OCI-M2 (cell line): ENCODE results near the gene GPBP1L1.
"Not testable (repeated sequence)": the region's sequence is repeated elsewhere in the genome, so short reads cannot be mapped to it uniquely, and the experiment has no call there.

ENCODE experiments used
- DNase-seq: peaks from one replicate; lab custom pipeline; 2025; ENCODE audit not compliant: unreplicated experiment; lab: John Stamatoyannopoulos, UW

The GPBP1L1 gene

GRCh38 chr1:45684402-45684801 lies 1.9 kb downstream of the GPBP1L1 start:
- no peak for DNase-seq

DNA sequence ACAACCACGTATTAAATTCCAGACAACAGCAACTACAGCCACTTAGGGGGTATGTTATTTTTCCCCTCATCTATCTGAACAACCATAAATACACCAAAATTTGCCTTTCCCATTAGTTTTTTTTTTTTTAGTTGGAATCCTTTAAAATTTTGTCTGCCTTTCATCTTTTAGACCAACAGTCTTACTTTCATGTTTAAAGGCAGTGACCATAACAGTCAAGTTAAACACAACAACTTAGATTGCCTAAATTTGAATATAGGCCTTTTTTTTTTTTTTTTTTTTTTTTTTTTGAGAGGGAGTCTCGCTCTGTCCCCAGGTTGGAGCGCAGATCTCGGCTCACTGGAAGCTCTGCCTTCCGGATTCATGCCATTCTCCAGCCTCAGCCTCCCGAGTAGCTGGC lies 3.4 kb downstream of the GPBP1L1 start:
- DNase-seq: no peak

DNA sequence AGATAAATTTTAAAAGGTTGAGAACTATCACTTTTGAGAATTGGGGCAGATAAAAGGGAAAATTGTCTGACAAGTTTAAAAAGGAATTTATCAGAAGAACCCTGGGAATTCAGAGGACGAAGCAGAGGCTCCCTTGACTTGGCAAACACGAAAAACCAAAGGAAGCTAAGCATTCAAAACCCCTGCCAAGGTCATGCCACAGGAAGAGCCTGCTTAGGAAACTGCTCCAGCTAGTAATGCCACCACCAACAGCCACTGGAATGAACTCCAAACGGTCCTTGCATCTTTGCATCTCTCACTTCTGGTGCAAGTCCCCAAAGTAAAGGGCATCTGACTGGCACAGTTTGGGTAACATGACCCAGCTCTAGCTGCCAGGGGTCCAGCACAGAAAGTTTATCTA lies 7.2 kb downstream of the GPBP1L1 start:
- DNase-seq: no peak

GRCh38 chr1:45678489-45678888 lies 7.8 kb downstream of the GPBP1L1 start:
- DNase-seq: no peak

- no peak for DNase-seq
Observed at GRCh38 chr1:45677751-45678245, 8.5 kb downstream of the GPBP1L1 start.

DNA sequence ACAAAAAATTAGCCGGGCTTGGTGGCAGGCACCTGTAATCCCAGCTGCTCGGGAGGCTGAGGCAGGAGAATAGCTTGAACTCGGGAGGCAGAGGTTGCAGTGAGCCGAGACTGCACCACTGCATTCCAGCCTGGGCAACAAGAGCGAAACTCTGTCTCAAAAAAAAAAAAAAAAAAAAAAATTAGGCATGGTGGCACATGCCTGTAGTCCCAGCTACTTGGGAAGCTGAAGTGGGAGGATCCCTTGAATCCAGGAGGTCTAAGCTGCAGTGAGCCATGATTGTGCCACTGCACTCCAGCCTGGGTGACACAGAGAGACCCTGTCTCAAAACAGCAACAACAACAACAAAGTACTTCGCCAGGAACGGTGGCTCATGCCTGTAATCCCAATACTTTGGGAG lies 9.8 kb downstream of the GPBP1L1 start:
- not testable (repeated sequence) for DNase-seq

DNA sequence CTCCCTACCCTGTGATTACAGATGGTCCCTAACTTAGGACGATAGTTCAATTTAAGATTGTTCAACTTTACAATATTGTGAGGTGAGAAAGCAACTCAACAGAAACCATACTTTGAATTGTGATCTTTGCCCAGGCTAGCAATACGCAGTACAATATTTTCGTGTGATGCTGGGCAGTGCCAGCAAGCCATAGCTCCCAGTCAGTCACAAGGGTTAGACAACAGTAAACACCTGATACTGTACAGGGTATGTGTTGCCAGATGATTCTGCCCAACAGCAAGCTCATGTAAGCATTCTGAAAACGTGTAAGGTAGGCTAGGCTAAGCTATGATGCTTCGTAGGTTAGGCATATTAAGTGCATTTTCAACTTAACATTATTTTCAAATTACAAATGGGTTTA lies 11.9 kb downstream of the GPBP1L1 start:
- no peak for DNase-seq

- no peak for DNase-seq
Observed at GRCh38 chr1:45673956-45674355, 12.4 kb downstream of the GPBP1L1 start.

GRCh38 chr1:45669859-45670655 lies 16.3 kb downstream of the GPBP1L1 start:
- no peak for DNase-seq

- no peak for DNase-seq
Observed at GRCh38 chr1:45669379-45669778, 17.0 kb downstream of the GPBP1L1 start.

- DNase-seq: no peak
Observed at GRCh38 chr1:45668526-45668925, 17.8 kb downstream of the GPBP1L1 start.

GRCh38 chr1:45667321-45668111 lies 18.8 kb downstream of the GPBP1L1 start:
- no peak for DNase-seq

DNA sequence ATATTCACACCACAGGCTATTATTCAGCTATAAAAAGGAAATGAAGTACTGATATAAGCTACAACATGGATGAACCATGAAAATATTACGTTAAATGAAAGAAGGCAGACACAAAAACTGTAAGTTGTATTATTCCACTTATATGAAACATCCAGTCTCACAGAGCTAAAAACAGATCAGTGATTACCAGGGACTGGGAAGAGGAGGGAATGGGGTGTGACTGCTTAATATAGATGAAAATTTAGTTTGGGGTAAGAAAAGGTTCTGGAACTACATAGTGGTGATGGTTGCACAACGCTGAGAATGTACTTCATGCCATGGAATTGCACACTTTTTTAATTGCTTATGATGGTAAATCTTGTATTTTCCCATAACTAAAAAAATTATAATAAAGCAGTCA lies 19.5 kb downstream of the GPBP1L1 start:
- DNase-seq: no peak

- DNase-seq: no peak
Observed at GRCh38 chr1:45660336-45660735, 26.0 kb downstream of the GPBP1L1 start.

DNA sequence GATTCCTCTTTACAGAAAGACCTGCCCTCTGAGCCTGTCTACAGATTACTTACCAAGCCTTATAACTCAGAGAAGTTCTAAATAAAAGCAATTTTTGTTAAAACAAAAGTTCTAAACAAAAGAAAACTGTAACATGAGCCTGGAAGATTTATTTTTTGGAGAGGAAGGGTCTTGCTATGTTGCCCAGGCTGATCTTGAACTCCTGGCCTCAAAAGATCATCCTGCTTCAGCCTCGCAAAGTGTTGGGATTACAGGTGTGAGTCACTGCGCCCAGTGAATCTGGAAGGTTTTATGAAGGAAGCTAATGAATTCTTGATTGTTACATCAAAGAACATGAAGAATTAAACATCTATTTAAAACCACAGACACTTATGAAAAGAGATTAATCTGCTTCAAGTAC lies 27.1 kb downstream of the GPBP1L1 start:
- DNase-seq: no peak

DNA sequence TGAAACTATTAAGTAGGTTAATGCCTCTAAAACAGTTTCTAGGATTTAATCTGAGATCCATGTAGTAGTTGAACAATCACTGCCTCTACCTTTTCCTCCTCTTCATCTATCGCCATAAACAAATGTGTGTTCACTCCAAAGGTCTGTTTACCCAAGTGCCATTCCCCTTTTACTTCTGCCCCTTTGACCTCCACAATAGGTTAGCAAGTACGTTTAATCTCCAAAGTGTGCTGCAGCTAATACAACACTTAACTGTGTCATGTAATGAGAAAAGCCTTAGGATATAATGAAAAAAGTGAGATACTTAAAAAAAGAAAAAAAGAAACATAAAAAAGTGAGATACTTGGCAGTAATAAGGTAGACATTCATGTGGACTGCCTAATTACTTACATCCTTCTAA lies 28.2 kb downstream of the GPBP1L1 start:
- DNase-seq: no peak

- DNase-seq: no peak
Observed at GRCh38 chr1:45656573-45657226, 29.6 kb downstream of the GPBP1L1 start.

GRCh38 chr1:45654540-45655280 lies 31.6 kb downstream of the GPBP1L1 start:
- no peak for DNase-seq

DNA sequence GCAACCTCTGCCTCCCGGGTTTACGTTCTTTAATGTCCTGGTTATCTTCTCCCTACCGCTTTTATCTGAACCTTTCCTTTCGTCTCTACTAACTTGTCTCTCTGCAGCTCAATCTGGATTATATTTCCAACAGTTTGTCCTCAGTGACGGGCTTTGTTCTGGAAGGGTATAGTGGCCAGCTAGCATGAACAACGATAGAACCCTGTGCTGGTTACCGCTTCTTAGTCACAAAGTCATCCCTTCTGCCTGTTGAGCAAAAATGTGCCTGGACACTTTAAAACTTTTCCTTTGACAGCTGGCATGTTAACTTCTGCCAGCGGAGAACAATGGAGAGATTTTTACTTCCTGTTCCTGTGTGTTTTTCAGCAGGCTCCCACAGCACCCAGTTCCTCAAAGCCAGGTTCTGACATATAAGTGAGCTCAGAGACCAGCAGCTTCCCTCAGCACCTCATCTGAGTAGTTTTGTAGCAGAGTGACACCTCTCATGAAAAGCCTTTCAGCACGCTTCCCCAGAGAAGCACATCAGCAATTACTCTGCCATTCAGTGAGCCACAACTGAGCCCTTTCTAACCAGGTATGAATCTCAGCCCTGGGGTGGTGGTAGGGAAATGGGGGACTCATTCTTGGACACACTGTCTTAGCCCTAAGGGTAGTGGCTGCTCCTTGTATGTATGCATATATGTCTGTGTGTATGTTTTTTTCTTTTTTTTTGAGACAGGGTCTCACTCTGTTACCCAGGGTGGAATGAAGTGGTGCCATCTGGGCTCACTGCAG lies 38.9 kb downstream of the GPBP1L1 start:
- no peak for DNase-seq

- DNase-seq: no peak
Observed at GRCh38 chr1:45644661-45645060, 41.7 kb downstream of the GPBP1L1 start.
